Caco-2 (cell line): ENCODE results near the gene SPATA1. TPM values are rescaled to one million over a fixed set of nuclear protein-coding genes. Genes with fewer than 3 reads are reported as not detected.

ENCODE experiments used
- BruUV-seq: library from RNA; stranded (reverse); fragments of 400-500 nt; replicated peaks from 2 replicates; lab custom pipeline; 2021; lab: Mats Ljungman, UMichigan
- CTCF ChIA-PET: fragments of 300-600 bp; sonication (Branson Sonifier 250); formaldehyde crosslinking; loops from one replicate; lab custom pipeline; 2022; ENCODE audit warnings: antibody characterized with exemption; lab: Charles Lee
- POLR2A ChIA-PET: fragments of 300-600 bp; sonication (Branson Sonifier 250); formaldehyde crosslinking; loops from one replicate; lab custom pipeline; 2022; ENCODE audit warnings: antibody characterized with exemption; lab: Charles Lee
- DNase-seq, 2 experiments: peaks; one replicate each; pipeline versions ENCODE4 v3.0.0 to v3.0.0-alpha.2; 2020 to 2022
- H3K27me3 ChIP-seq: replicated peaks from 2 replicates; pipeline ENCODE4 v1.6.0; 2011; ENCODE audit warnings: low read length; ENCODE audit not compliant: control insufficient read depth, insufficient read depth
- H3K36me3 ChIP-seq: 2 replicates; pipeline ENCODE4 v1.5.1; 2011; ENCODE audit warnings: low read length; ENCODE audit not compliant: control insufficient read depth, insufficient read depth
- H3K4me1 ChIP-seq: fragments of 250-450 bp; sonication (Bioruptor Pico); 2 replicates; pipeline ENCODE4 v1.5.1; 2020; ENCODE audit warnings: mild to moderate bottlenecking
- H3K4me3 ChIP-seq: 2 replicates; pipeline ENCODE4 v1.5.1; 2011; ENCODE audit warnings: low read depth, mild to moderate bottlenecking, control low read depth, low read length
- H3K9me3 ChIP-seq: fragments of 250-450 bp; sonication (Bioruptor Pico); 2 replicates; pipeline ENCODE4 v1.5.1; 2020; ENCODE audit warnings: mild to moderate bottlenecking, moderate library complexity
- H3K27ac Mint-ChIP-seq: one replicate; pipeline ENCODE4 v1.8.0; 2022; ENCODE audit warnings: mixed read lengths; ENCODE audit not compliant: unreplicated experiment
- H3K27me3 Mint-ChIP-seq: one replicate; pipeline ENCODE4 v1.8.0; 2022; ENCODE audit warnings: mixed read lengths; ENCODE audit not compliant: insufficient read depth, unreplicated experiment
- H3K36me3 Mint-ChIP-seq: one replicate; pipeline ENCODE4 v1.8.0; 2022; ENCODE audit warnings: mild to moderate bottlenecking, mixed read lengths; ENCODE audit not compliant: insufficient read depth, unreplicated experiment
- H3K4me1 Mint-ChIP-seq: one replicate; pipeline ENCODE4 v1.8.0; 2022; ENCODE audit warnings: low read depth, mixed read lengths; ENCODE audit not compliant: unreplicated experiment
- H3K4me3 Mint-ChIP-seq: one replicate; pipeline ENCODE4 v1.8.0; 2022; ENCODE audit warnings: mild to moderate bottlenecking, moderate library complexity, mixed read lengths; ENCODE audit not compliant: unreplicated experiment
- H3K9me3 Mint-ChIP-seq: one replicate; pipeline ENCODE4 v1.8.0; 2022; ENCODE audit warnings: mixed read lengths; ENCODE audit not compliant: unreplicated experiment
- intact Hi-C: fragments of 100-400 bp; cut with micrococcal nuclease; formaldehyde crosslinking; loops from one replicate; pipeline ENCODE4 v1.10.0; 2022; ENCODE audit not compliant: unreplicated experiment
- total RNA-seq: library from RNA; stranded (reverse); gene quantifications from 2 replicates; pipeline ENCODE4 v1.2.3, GENCODE V29; 2022
- TF ChIP-seq, protein P1 (sequence below), 2 experiments: fragments of 200-600 bp in 1 of 2; IDR thresholded peaks; 1 replicate in 1 of 2; 2 replicates in 1 of 2; pipeline versions ENCODE4 v1.5.1 to v1.8.0; 2011 to 2022; ENCODE audit warnings: antibody characterized with exemption in 1 of 2, control low read depth in 1 of 2, inconsistent platforms in 1 of 2, low read depth in 1 of 2, low read length in 1 of 2, mild to moderate bottlenecking in 1 of 2, moderate library complexity in 1 of 2; ENCODE audit not compliant: insufficient read depth in 1 of 2, severe bottlenecking in 1 of 2, unreplicated experiment in 1 of 2

The SPATA1 gene
- total RNA-seq, 1 experiment from 2014 or later = 0.57 TPM

DNA sequence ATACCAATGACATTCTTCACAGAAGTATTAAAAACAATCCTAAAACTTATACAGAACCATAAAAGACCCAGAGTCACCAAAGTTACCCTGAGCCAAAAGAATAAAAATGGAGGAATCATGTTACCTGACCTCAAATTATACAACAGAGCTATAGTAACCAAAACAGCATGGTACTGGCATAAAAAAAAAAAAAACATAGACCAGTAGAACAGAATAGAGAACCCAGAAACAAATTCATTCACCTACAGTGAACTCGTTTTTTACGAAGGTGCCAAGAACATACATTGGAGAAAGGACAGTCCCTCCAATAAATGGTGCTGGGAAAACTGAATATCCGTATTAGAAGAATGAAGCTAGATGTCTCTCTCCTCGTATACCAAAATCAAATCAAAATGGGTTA, 2.8 kb downstream of the SPATA1 start:
- intact Hi-C loops = loop anchor here (10.0 kb wide), 1 partner anchor 116 kb away; no protein-coding TSS in a partner anchor
- no peaks in the 10 kb centered on the region for H3K9me3 ChIP-seq
- H3K4me3 Mint-ChIP-seq = no peak overlapping the region
- no peak overlapping the region for H3K27ac Mint-ChIP-seq
- H3K36me3 Mint-ChIP-seq = peaks cover 9% of the 10 kb centered on the region
- H3K4me1 ChIP-seq = peaks cover 7% of the 10 kb centered on the region; the same call in 1 of the 2 replicates
- ChIA-PET POLR2A (no interaction called here), CTCF (interaction anchor here (0.7 kb wide), 1 partner anchor 127 kb away, joined by 3 read pairs; no protein-coding TSS in a partner anchor)
- no peak for DNase-seq
- no peaks in the 10 kb centered on the region for H3K36me3 ChIP-seq
- no peaks in the 10 kb centered on the region for H3K4me1 Mint-ChIP-seq
- no peaks in the 10 kb centered on the region for H3K9me3 Mint-ChIP-seq
- BruUV-seq = no TSS peak
- no peak overlapping the region for H3K4me3 ChIP-seq
- no peaks in the 10 kb centered on the region for H3K27me3 ChIP-seq
- TF ChIP-seq, protein P1, sequence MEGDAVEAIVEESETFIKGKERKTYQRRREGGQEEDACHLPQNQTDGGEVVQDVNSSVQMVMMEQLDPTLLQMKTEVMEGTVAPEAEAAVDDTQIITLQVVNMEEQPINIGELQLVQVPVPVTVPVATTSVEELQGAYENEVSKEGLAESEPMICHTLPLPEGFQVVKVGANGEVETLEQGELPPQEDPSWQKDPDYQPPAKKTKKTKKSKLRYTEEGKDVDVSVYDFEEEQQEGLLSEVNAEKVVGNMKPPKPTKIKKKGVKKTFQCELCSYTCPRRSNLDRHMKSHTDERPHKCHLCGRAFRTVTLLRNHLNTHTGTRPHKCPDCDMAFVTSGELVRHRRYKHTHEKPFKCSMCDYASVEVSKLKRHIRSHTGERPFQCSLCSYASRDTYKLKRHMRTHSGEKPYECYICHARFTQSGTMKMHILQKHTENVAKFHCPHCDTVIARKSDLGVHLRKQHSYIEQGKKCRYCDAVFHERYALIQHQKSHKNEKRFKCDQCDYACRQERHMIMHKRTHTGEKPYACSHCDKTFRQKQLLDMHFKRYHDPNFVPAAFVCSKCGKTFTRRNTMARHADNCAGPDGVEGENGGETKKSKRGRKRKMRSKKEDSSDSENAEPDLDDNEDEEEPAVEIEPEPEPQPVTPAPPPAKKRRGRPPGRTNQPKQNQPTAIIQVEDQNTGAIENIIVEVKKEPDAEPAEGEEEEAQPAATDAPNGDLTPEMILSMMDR (IDR thresholded peaks at IDR 0.05; ENCODE audit: insufficient read depth in 1 of 2, low read depth in 1 of 2, low read length in 1 of 2, severe bottlenecking in 1 of 2, unreplicated experiment in 1 of 2) = no peak
- no peaks in the 10 kb centered on the region for H3K27me3 Mint-ChIP-seq

- DNase-seq = no peak
- POLR2A ChIA-PET = no interaction called here
- Histone ChIP-seq H3K4me1 (peaks cover 7% of the 10 kb centered on the region; the same call in 1 of the 2 replicates), H3K27me3 (no peaks in the 10 kb centered on the region), H3K4me3 (no peak overlapping the region), H3K36me3 (no peaks in the 10 kb centered on the region), H3K9me3 (no peaks in the 10 kb centered on the region)
- no peaks in the 10 kb centered on the region for H3K4me1 Mint-ChIP-seq
- intact Hi-C loops = no loop called here
- TF ChIP-seq, protein P1 (IDR thresholded peaks at IDR 0.05; ENCODE audit: insufficient read depth in 1 of 2, low read depth in 1 of 2, low read length in 1 of 2, severe bottlenecking in 1 of 2, unreplicated experiment in 1 of 2) = no peak
- no peaks in the 10 kb centered on the region for H3K27me3 Mint-ChIP-seq
- CTCF ChIA-PET = no interaction called here
- no peaks in the 10 kb centered on the region for H3K9me3 Mint-ChIP-seq
- H3K4me3 Mint-ChIP-seq = no peak overlapping the region
- H3K27ac Mint-ChIP-seq = no peak overlapping the region
- no TSS peak for BruUV-seq
- peaks cover 9% of the 10 kb centered on the region for H3K36me3 Mint-ChIP-seq
These were observed 4.0 kb downstream of the SPATA1 start for GRCh38 chr1:84510165-84510564.

DNA sequence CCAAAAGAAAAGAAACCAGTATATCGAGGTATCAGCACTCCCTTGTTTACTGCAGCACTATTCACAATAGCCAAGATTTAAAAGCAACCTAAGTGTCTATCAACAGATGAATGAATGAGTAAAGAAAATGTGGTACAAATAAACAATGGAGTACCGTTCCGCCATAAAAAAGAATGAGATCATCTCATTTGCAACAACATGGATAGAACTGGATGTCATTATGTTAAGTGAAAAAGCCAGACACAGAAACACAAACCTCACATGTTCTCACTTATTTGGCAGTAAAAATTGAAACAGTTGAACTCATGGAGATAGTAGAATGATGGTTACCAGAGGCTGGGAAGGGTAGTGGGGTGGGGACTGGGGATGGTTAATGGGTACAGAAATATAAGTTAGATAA, 4.5 kb downstream of the SPATA1 start:
- Mint-ChIP-seq H3K4me3 (no peak overlapping the region), H3K27me3 (no peaks in the 10 kb centered on the region), H3K27ac (no peak overlapping the region), H3K4me1 (no peaks in the 10 kb centered on the region), H3K36me3 (peaks cover 9% of the 10 kb centered on the region), H3K9me3 (no peaks in the 10 kb centered on the region)
- TF ChIP-seq, protein P1 (IDR thresholded peaks at IDR 0.05; ENCODE audit: insufficient read depth in 1 of 2, low read depth in 1 of 2, low read length in 1 of 2, severe bottlenecking in 1 of 2, unreplicated experiment in 1 of 2) = no peak
- no peak for DNase-seq
- ChIA-PET CTCF (no interaction called here), POLR2A (no interaction called here)
- Histone ChIP-seq H3K27me3 (no peaks in the 10 kb centered on the region), H3K4me3 (no peak overlapping the region), H3K36me3 (no peaks in the 10 kb centered on the region), H3K4me1 (peaks cover 7% of the 10 kb centered on the region; the same call in 1 of the 2 replicates), H3K9me3 (no peaks in the 10 kb centered on the region)
- BruUV-seq = no TSS peak
- intact Hi-C loops = no loop called here
